ENCODE data around the gene RINL. TPM values are rescaled to one million over a fixed set of nuclear protein-coding genes. Genes with fewer than 3 reads are reported as not detected.
A peak's percentile ranks its signal among the peaks of the same experiment; 100 is the strongest.

Gene RINL
- total RNA-seq, 4 donors from 2014 or later: 6.4 to 18.7 (median 13.5) TPM

- 0 to 2% methylated on average over 33 to 38 of the region's 64 CpGs for WGBS, 2 donors
- H3K4me1 ChIP-seq: peaks cover 17 to 22% of the 10 kb centered on the region in 2 donors
- peak within 1 kb of the TSS; percentile 66 to 87 (median 81) for H3K27ac ChIP-seq
- H3K9me3 ChIP-seq: no peaks in the 10 kb centered on the region
- peak in 1 of 6 experiments; percentile 17 for TF ChIP-seq CTCF (IDR thresholded peaks at IDR 0.05)
- peak; percentile 24 to 88 for TF ChIP-seq POLR2A (IDR thresholded peaks at IDR 0.05)
- H3K36me3 ChIP-seq: no peaks in the 10 kb centered on the region
- peak within 1 kb of the TSS; percentile 86 to 92 (median 89) for H3K4me3 ChIP-seq (replicated peaks in 1 of 3)
- intact Hi-C loops (cut with DNase I): loop anchor here (5.0 kb wide), 1 partner anchor 52 kb away; the partner anchor contains the start of gene HNRNPL
- DNase-seq: peak; percentile 100
- H3K27me3 ChIP-seq: no peaks in the 10 kb centered on the region
Observed at GRCh38 chr19:38899447-38900201, 21.5 kb upstream of the RINL start, which contains the start of the genes NFKBIB and SIRT2. TSS of gene NFKBIB (plus strand) at chr19:38899969. CDS start at chr19:38900033, 64 bp downstream. TSS of gene SIRT2 (minus strand) at chr19:38899618. CDS start at chr19:38899521, 97 bp downstream.

GRCh38 chr19:38898788-38899446 is 20.8 kb upstream of the RINL start:
- Histone ChIP-seq H3K4me1 (peaks cover 20 to 26% of the 10 kb centered on the region in 2 donors), H3K9me3 (no peaks in the 10 kb centered on the region), H3K4me3 (replicated peaks in 1 of 3) (peak overlapping the region; percentile 48 to 71 (median 62)), H3K27me3 (no peaks in the 10 kb centered on the region), H3K36me3 (no peaks in the 10 kb centered on the region), H3K27ac (peak overlapping the region; percentile 41 to 81 (median 71))
- WGBS, 2 donors: 6 to 8% methylated on average over 16 to 23 of the region's 25 CpGs
- TF ChIP-seq POLR2A (IDR thresholded peaks at IDR 0.05) (no peak), CTCF (IDR thresholded peaks at IDR 0.05) (no peak)
- DNase-seq: peak in 1 of 2 donors; percentile 40
- intact Hi-C loops (cut with DNase I): loop anchor here (5.0 kb wide), 1 partner anchor 52 kb away; the partner anchor contains the start of gene HNRNPL

DNA sequence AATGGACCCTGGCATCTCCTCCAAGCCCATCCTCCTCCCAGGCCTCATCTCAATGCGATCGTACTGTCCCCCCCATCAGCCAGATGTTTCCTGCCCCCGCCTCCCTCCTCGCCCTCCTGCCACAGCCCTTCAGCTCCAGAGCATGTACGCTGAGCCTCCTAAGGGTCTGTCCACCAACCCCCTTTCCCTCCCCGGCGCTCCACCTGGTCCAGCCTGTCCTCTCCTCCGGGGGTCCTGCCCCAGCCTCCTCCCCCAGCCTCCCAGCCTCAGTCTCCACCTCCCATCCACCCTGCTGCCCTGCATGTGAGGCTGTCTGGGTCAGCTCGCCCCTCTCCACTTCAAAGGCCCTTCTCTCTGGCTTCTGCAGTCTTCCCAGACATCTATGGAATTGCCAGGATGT is 16.9 kb upstream of the RINL start:
- TF ChIP-seq POLR2A (IDR thresholded peaks at IDR 0.05) (no peak), CTCF (IDR thresholded peaks at IDR 0.05) (no peak)
- intact Hi-C loops (cut with DNase I): loop anchor here (5.0 kb wide), 1 partner anchor 48 kb away; the partner anchor contains the start of gene HNRNPL
- 74 to 79% methylated on average over 9 of the region's 9 CpGs for WGBS, 2 donors
- Histone ChIP-seq H3K27ac (peak overlapping the region in 2 of 3 donors; percentile 4 to 56), H3K27me3 (no peaks in the 10 kb centered on the region), H3K9me3 (no peaks in the 10 kb centered on the region), H3K4me1 (peaks cover 25 to 33% of the 10 kb centered on the region in 2 donors), H3K36me3 (peaks cover under 1 to 1% of the 10 kb centered on the region in 2 donors), H3K4me3 (replicated peaks in 1 of 3) (no peak overlapping the region)
- DNase-seq: no peak

- DNase-seq: peak; percentile 81 to 83
- no peaks in the 10 kb centered on the region for H3K27me3 ChIP-seq
- no peak overlapping the region for H3K4me3 ChIP-seq (replicated peaks in 1 of 3)
- intact Hi-C loops (cut with DNase I): no loop called here
- no peaks in the 10 kb centered on the region for H3K9me3 ChIP-seq
- peaks cover 16% of the 10 kb centered on the region in 2 donors for H3K36me3 ChIP-seq
- H3K4me1 ChIP-seq: peaks cover 20 to 29% of the 10 kb centered on the region in 2 donors
- 21 to 28% methylated on average over 10 of the region's 14 CpGs for WGBS, 2 donors
- TF ChIP-seq POLR2A (IDR thresholded peaks at IDR 0.05) (no peak), CTCF (IDR thresholded peaks at IDR 0.05) (no peak)
- H3K27ac ChIP-seq: peak overlapping the region; percentile 56 to 77 (median 60)
Observed at GRCh38 chr19:38893341-38893771, 15.3 kb upstream of the RINL start.
